RWPE1 (cell line): ENCODE measurements around the gene ADGRL1.
"Not testable (repeated sequence)": the region's sequence is repeated elsewhere in the genome, so short reads cannot be mapped to it uniquely, and the experiment has no call there.

Source experiments
- CTCF ChIA-PET: fragments of 350-600 bp; sonication (Branson Sonifier 250); formaldehyde crosslinking; extraction: SDS; loops from one replicate; lab custom pipeline; 2021; lab: Yijun Ruan, JAX
- POLR2A ChIA-PET: fragments of 400-600 bp; formaldehyde crosslinking; extraction: SDS; loops from one replicate; lab custom pipeline; 2020; ENCODE audit warnings: antibody characterized with exemption; ENCODE audit not compliant: low non-redundant PET; lab: Yijun Ruan, JAX
- DNase-seq: peaks from one replicate; pipeline ENCODE4 v3.0.0; 2012; ENCODE audit warnings: low spot score
- H3K27ac ChIP-seq: fragments of 450-650 bp; 2 replicates; pipeline ENCODE4 v1.5.1; 2017
- TF ChIP-seq, protein P1 (sequence below): fragments of 450-650 bp; conservative IDR thresholded peaks from 2 replicates; pipeline ENCODE4 v1.5.1; 2017; ENCODE audit warnings: low read depth, mild to moderate bottlenecking

ADGRL1 gene

DNA sequence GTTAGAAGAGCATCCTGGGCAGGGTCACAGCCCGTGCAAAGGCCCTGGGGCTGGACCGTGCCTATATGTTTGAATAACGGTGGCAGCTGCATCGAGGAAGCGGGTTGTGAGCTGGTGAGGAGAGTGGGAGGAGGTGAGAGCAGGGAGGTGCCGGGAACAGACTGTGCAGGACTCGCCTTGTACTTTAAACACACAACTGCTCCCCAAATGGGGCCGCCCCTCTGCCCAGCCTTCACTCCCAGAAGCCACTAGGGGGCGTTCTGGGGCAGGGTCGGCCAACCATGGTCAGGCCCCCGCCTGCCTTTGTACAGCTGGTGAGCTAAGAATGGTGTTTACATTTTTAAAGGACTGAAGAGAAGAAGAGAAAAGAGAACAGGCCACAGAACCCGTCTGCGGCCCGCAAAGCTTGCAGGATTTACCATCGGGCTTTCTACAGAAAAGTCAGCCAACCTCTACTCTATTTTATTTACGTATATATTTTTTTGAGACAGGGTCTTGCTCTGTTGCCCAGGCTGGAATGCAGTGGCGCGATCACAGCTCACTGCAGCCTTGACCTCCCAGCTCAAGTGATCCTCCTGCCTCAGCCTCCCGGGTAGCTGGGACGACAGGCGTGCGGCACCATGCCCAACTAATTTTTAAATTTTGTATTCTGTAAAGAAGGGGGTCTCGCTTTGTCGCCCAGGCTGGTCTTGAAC, 5.7 kb downstream of the ADGRL1 start:
- POLR2A ChIA-PET, DNase-seq, H3K27ac ChIP-seq: not testable (repeated sequence)
- TF ChIP-seq, protein P1, sequence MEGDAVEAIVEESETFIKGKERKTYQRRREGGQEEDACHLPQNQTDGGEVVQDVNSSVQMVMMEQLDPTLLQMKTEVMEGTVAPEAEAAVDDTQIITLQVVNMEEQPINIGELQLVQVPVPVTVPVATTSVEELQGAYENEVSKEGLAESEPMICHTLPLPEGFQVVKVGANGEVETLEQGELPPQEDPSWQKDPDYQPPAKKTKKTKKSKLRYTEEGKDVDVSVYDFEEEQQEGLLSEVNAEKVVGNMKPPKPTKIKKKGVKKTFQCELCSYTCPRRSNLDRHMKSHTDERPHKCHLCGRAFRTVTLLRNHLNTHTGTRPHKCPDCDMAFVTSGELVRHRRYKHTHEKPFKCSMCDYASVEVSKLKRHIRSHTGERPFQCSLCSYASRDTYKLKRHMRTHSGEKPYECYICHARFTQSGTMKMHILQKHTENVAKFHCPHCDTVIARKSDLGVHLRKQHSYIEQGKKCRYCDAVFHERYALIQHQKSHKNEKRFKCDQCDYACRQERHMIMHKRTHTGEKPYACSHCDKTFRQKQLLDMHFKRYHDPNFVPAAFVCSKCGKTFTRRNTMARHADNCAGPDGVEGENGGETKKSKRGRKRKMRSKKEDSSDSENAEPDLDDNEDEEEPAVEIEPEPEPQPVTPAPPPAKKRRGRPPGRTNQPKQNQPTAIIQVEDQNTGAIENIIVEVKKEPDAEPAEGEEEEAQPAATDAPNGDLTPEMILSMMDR, result peak; percentile 72
- CTCF ChIA-PET, result interaction anchor here (0.7 to 3.0 kb wide), 2 partner anchors 89 to 148 kb away, joined by 3 to 14 read pairs; no protein-coding TSS in a partner anchor

DNA sequence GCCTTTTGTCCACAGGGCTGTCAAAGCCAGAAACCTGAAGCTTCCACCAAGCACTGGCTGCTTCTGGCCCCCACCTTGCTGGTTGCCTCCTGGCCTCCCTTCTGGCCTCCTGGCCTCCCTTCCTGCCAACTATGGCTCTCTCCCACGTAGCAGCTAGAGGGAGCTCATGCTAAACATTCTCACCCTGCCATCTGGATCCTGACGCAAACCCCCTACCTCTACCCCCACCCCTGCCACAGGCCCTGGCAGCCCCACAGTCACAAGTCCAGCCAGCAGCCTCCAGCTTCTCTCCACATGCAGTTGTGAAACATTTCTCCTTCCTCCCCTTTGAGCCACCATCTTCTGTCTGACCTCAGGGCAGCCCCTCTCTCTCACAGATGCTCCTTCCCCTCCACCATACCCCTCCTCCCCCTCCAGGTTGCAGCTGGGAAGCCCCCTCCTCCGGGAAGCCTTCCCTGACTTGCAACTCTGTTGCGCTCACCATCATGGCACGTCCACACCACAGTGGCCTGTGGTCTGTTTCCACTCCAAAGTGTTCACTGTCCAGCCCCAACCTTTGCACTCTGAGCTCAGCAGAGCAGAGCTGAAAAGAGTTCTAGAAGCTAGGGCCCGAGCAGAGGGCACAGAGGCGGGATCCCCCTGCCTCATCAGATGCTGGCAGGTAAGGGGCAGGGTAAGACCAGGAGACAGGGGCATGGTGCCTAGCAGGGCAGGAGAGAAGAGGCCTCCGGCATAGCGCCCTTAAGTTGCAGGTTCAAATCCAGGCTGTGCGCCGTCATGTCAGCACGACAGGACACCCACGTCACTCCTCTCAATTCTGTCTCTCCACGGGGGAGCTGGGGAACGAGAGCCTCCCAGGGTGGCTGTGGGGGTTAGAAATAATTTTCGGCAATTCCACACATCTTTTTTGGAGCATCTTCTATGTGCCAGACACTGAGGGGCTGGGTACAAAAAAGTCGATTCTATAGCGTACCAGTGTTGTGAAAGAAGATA, 7.3 kb downstream of the ADGRL1 start:
- TF ChIP-seq, protein P1, result no peak
- ChIA-PET POLR2A (no interaction called here), CTCF (interaction anchor here (0.6 to 3.0 kb wide), 2 partner anchors 149 to 208 kb away, joined by 3 to 14 read pairs; no protein-coding TSS in a partner anchor)
- H3K27ac ChIP-seq, result no peak overlapping the region
- no peak for DNase-seq

DNA sequence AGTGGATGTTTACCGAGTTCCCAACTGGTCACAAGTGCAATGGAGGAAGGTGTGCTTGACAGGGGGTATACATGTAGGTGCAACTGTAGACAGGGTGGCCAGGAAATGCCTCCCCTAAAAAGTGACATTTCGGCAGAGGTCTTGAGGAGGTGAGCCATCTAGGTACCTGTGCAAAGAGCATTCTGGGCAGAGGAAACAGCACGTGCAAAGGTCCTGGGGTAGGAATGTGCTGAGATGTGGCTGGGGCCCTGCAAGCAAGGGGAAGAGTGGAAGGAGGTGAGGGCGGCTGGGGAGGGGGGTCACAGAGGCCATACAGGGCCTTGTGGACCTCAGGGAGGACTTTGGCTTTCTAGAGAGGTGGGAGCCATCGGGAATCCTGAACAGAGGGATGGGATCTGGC, 8.1 kb downstream of the ADGRL1 start:
- TF ChIP-seq, protein P1, result no peak
- no peak for DNase-seq
- CTCF ChIA-PET, result interaction anchor here (0.6 to 3.0 kb wide), 2 partner anchors 150 to 209 kb away, joined by 3 to 14 read pairs; no protein-coding TSS in a partner anchor
- POLR2A ChIA-PET, result no interaction called here
- H3K27ac ChIP-seq, result no peak overlapping the region

DNA sequence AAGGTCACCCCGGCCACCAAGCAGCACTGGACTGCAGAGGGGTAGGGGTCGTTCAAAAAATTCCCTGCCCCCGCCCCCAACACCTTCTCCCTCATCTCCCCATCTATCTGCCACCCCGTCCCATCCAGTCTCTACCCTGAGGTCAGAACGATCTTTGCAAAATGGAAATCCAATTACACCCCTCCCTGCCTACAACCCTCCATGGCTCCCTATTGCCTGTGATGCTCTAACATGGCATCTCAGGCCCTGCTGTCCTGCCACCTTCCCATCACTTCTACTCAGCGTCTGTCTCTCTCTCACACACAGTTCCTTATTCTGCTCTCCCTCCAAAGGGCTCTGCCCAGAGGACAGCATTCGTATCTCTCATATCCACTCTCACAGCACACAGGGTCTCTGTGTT, 8.7 kb downstream of the ADGRL1 start:
- H3K27ac ChIP-seq, DNase-seq, POLR2A ChIA-PET: not testable (repeated sequence)
- CTCF ChIA-PET, result interaction anchor here (0.6 kb wide), 1 partner anchor 151 kb away, joined by 3 read pairs; no protein-coding TSS in a partner anchor

DNA sequence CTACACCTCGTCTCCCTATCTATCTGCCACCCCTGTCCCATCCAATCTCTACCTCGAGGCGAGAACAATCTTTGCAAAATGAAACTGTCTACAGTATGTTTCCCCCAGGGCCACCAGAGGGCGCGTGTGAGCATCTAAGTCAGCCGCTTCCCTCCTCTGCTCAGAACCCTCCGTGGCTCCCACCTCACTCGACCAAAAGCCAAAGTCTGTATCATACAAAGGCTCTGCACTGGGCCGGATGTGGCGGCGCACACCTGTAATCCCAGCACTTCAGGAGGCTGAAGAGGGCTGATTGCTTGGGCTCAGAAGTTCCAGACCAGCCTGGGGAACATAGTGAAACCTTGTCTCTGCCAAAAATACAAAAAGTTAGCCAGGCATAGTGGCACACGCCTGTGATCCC, 9.9 kb downstream of the ADGRL1 start:
- TF ChIP-seq, protein P1, result peak; percentile 89
- H3K27ac ChIP-seq, POLR2A ChIA-PET: not testable (repeated sequence)
- peak; percentile 33 for DNase-seq
- CTCF ChIA-PET, result interaction anchor here (0.6 to 1.1 kb wide), 3 partner anchors 12 to 152 kb away, joined by 3 to 7 read pairs (median 3); no protein-coding TSS in a partner anchor

DNA sequence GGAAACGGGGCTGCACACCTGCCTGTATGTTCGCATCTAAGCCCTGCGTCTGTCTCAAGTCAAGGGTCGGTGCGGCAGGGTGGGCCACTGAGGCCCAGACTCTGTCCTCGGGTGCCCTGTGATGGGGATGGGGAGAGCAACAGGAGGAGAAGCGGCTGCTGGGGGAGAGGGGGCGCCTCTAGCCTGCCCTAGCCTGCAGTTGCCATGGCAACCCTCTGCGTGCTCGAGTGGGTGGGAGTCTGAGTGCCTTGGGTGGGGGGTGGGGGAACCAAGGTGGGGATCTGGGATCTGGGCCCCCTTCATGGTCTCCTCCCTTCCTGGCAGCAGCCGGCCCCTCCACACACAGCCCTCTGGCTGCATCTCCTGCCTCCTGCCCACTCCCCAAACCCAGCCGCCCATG, 10.8 kb downstream of the ADGRL1 start:
- POLR2A ChIA-PET, H3K27ac ChIP-seq, DNase-seq: not testable (repeated sequence)
- CTCF ChIA-PET, result interaction anchor here (0.6 to 0.7 kb wide), 2 partner anchors 115 to 116 kb away, joined by 3 to 5 read pairs; no protein-coding TSS in a partner anchor

DNA sequence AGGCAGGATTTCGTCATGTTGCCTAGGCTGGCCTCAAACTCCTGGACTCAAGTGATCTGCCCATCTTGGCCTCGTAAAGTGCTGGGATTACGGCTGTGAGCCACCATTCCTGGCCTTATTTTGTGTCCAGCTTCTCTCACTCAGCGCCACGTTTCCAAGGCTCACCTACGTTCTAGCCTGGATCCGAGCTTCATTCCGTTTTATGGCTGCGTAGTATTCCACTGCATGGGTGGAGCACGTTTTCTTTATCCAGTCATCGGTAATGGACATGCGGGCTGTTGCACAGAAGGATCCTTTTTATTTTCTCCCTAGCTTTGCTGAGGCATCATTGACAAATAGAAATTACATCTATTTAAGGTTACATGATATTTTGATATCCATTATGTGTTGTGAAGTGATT, 16.6 kb downstream of the ADGRL1 start:
- CTCF ChIA-PET, result interaction anchor here (0.9 kb wide), 1 partner anchor 141 kb away, joined by 3 read pairs; no protein-coding TSS in a partner anchor
- H3K27ac ChIP-seq, result no peak overlapping the region
- POLR2A ChIA-PET, result no interaction called here
- no peak for DNase-seq
- TF ChIP-seq, protein P1, result no peak

DNA sequence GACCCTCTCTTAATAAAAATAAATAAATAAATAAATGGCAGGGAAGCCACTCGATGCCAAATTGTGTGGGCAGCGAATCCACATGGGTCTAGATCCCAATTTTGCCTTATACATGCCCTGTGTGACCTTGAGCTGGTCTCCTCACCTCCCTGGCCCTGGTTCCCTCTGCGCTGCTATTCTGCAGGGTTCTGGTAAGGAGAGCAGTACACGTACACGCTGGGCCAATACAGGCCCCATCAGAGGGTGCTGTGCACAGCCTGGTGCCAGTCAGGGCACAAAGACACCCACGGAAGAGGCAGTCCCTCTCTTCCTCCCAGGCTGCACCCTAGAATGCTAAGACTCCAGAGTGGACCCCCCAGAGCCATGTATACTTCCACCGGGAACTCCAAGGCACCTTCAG, 17.9 kb downstream of the ADGRL1 start:
- H3K27ac ChIP-seq, CTCF ChIA-PET, POLR2A ChIA-PET, DNase-seq: not testable (repeated sequence)
